GM19025 (cell line): Measurements from ENCODE around the gene ALDH8A1.

ENCODE experiments used
- ATAC-seq: cut with Tn5 transposase; IDR thresholded peaks from one replicate; pipeline ENCODE4 v1.9.1; 2021; ENCODE audit warnings: mild to moderate bottlenecking, low read depth, moderate library complexity; ENCODE audit not compliant: unreplicated experiment

Gene ALDH8A1

DNA sequence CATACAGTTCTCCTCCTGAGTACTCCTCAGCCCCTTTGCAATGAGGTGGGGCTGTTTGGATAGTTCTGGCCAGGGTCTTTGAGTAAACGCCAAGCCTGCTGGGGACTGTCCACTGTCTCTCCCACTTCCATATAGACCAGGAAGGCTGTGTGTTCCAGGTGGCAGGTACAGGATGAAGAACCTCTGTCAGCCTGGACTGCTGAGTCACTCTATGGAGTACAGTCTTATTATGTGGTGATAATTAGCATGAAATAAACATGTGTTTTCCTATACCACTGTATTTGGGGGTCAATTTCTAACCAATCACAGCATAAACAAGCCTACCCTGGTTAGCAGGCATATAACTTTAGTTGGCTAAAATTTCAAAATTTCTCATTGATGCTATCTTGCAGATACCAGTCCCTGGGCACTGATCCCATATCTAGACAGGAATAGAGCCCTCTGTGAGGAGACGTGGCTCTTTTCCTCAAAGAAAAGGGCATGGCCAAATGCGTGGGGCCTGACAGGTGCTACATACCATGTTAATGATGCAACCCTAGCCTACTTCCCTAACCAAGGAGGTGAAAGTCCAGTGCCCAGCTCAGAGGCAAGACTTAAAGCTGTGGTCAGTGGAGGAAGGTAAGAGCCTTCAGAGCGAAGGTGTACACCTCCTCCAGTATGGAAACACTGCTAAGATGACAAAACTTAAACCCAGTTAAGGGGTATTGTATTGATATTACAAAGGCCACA is 4.5 kb upstream of the ALDH8A1 start:
- no peak for ATAC-seq

DNA sequence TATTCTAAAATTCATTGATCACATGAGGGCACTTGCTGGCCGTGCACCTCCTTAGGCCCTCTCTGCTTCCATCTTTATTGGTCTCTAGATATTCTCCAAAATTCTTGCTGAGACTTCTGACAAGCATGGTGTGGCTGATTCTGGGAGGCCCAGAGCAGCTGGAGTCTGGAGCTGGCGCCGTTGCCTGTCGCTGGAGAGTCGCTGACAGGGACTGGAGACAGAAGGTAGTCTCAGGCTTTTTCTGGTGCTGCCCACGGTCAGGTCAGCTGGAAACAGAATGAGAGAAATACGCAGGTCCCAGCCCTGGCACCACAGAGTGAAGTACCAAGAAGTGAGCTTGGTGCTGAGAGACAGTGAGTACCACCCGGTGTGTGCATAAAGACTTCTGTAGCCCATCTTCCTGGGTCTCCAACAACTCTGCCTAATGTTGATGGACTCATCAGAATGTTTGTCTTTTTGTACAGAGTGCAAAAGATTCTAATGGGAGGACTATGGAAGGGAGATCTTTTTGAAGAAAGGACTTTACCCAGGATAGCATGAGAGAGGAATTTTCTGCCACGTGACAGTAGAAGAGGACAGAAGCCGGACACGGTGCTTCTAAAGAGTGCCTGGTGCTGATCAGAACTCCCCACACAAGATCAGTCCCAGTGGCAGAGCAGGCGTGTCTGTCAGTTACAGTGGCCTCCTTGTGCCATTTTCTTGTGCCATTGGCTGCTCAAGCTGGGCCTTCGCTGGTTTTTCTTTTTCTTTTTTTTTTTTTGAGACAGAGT is 1.8 kb upstream of the ALDH8A1 start:
- ATAC-seq, result no peak

DNA sequence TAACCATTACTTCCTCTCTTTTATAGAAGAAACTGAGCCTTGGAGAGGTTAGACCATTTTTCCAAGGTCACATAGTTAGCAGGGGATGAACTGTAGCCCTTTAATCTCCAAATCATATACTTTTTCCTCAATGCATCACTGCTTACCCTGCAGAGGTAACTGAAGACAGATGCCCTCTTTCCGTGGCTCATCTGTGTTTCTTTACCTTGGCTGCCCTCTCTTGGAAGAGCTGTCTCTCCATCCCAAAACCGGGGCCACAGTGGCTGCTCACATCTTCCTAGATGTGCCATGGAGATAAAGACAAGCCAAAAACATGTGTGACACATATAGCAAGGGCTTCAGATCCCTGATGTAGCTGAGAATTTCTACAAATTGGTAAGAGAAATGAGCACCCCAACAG is 581 bp upstream of the ALDH8A1 start:
- no peak for ATAC-seq

DNA sequence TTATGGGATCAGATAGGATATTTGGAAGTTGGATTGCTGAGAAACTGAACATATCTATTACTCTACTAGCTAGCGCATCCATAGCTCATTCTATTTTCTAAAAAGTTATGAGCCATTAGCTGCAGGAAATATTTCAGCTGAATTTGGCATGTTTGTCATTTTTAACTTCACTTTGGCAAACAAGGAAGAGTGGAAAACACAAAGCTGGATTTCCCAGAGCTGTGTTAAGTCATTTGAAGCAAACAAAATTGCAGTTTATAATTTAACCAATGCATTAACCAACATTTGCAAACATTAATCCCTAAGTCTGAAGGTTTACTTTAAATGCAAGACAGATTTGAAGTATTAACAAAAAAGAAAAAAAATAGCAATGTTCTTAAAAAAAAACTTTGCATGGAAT is 1.2 kb downstream of the ALDH8A1 start:
- ATAC-seq, result no peak

DNA sequence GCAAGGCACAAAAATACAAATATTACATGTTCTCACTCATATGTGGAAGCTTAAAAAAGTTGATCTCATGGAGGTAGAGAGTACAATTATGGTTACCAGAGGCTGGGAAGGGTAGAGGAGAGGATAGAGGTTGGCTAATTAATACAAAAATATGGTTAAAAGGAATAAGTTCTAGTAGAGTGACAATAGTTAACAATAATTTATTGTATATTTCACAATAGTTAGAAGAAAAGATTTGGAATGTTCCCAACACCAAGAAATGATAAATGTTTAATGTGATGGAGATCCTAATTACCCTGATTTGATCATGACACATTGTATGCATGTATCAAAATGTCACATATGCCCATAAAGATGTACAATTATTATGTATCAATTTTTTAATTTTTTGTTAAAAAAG is 1.8 kb downstream of the ALDH8A1 start:
- ATAC-seq, result no peak

DNA sequence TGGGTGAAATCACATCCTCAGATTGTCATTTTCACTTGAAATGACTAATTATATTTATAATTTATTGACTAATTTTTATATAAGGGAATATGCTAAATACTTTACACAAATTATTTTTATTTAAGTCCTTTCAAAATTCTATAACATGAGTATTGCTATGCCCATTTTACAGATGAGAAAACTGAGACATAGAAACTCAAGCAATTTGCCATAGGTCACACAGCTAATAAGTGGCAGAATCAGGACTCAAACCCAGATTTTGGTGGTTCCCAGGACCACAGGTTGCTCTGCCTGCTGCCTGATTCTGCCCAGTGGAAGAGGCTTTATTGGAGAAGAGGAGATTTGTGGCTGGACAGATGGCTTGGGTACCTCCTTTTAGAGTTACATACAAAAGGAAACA is 4.9 kb downstream of the ALDH8A1 start:
- no peak for ATAC-seq

DNA sequence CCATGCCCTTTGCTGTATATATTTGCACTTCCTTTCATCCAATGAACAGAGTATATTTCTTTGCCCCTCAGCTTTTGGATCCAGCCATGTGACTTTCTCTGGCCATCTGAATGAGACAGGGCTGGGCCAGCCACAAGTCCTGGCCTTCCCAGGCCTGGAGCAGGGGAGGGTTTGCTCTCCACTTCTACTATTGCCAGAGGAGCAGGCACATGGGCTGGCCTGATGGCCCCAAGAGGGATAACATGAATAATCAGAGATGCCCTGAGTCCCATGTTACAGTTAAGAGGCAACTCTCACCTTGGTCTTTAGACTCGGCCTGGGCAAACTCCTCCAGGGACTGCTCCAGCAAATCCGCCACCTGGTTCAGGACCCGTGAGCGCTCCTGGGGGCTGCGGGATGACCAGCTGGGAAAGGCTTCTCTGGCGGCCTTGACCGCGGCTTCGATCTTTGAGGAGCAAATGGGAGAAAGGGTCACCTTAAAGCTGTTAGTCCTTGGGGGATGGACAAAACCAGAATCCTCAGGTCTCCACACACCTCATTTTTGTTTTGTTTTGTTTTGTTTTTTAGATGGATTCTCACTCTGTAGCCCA is 6.3 kb downstream of the ALDH8A1 start:
- ATAC-seq, result no peak

DNA sequence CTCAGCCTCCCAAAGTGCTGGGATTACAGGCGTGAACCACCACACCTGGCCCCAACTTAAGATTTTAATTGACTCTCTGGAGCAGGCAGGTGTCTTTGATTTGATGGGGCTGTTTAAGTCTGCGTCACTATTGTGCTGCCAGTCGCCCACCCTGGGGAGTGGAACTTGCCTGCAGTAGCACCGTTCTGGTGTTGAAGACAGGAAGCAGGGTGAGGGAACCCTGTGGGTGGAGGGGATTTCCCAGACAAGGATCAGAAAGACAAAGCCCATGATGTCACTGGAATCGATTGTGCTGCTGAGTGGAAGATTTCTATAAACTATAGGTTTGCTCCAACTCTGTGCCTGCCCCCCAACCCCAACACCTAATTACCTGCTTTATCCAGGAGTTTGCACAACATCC is 11.0 kb downstream of the ALDH8A1 start:
- peak; percentile 78 for ATAC-seq

DNA sequence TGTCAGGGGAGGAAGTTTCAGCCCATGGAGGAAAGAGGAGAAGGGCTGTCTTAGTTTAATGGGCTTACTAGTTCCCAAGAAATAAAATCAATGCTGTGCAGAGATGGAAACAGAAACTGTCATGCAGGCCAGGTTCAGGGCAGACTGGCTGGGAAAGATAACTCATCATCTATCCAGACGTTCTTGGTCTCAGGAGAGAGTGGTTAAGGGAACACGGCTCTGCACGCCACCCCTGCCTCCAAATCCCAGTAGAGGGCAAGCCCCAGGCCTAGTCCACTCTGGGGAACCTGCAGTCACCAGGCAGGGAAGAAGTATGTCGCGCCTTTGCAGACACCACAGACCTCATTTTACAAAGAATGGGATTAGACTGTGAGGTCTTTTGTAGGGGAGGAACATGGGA is 12.5 kb downstream of the ALDH8A1 start:
- no peak for ATAC-seq

DNA sequence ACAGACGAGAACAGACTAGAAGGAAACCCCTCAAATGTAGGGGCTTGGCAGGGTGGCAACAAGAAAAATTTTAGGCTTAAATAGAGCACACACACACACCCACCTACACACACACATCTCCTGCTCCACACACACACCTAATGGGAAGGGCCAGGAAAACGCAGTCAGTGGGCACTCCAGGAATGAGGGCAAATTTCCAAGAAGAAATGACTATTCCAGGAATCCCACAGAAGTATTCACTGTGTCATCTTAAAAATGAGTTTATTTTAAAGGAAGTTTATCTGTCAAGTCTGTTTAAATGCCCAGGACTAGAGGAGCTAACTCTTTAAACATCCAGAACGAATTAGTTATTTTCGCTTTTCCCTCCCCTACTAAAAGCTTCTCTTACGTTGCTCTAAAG is 13.0 kb downstream of the ALDH8A1 start:
- no peak for ATAC-seq

DNA sequence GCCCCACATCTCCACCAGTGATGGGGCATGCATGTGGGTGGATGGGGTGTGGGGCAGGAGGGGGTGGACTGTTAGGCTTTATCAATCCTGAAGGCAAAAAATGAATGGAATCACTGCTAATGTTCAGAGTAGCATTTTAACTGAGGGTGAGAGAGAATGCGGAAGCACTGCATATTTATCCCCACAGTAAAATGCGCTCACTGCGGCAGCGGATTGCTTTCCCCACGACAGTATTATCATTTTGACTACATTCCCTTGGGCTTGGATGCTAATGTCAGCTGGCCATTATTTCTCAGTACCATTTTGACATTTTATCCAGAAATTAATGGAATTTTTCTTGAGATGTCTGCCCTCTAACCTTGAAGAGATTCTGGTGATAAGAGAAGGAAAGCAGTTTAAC is 13.4 kb downstream of the ALDH8A1 start:
- ATAC-seq, result no peak

DNA sequence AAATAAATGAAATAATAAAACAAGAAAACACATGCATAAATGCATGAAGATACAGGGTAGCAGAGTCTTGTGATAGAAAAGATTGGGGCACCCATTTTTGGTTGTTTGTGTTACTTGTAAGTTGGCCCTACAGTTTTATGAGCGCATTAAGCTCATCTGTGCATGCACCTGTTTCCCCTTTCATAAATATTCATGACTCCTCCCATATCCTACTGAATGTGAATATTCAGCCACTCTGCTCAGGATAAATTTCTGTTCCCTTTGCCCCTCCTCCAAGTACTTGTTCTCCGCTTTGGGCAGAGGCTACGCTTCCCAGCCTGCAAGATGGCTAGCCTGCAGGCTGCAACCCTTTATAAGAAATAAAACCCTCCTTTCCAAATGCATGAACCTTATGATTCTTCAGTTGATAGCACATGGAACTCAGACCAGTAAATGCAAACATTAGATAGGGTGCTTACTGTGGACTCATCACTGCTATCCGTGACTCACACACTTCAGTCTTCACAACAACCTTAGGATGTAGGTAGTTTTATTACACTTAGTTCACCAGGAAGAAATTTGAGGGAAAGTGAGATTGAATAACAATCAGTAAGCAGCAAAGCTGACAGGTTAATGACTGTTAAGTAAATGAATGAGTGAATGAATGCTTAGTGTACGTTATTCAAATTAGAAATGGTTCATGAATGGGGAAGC is 15.0 kb downstream of the ALDH8A1 start:
- no peak for ATAC-seq

DNA sequence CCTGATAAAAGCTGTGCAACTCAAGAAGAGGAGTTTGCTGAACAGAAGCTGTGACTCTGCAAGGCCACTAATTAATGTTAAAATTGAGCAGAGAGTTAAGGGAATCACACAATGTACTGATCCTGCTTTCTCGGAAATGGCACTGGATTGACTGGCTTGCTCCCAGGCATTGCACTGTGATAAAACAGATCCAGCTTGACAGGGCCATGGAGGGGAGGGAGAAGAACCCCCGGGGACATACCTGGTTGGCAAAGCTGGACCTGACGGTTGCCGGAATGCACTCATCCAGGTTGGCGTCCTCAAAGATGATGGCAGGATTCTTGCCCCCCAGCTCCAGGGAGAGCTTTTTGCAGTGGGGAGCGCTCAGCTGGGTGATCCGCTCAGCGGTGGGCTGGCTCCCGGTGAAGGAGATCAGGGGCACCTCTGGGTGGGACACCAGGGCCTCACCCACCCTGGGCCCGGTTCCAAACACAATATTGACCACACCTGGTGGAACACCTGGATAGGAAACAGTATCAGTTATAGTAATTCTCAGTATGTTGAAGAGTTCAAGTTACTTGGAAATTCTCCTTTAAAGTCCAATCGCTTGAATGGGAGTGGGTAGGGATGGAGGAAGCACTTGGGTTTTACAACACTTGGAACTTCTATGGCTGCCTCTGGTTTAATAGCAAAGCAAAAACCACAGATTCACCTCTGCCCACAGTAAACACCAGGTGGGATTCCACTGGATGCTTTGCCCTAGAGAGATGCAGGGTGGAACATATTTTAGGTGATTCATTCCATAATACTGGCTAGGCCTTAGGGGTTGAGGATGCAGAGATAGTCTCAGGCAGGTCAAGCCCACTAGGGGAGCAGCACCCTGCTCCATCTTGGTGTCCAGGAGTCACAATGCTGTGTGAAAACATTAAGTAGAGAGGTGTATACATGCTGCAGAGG is 17.1 kb downstream of the ALDH8A1 start:
- no peak for ATAC-seq

DNA sequence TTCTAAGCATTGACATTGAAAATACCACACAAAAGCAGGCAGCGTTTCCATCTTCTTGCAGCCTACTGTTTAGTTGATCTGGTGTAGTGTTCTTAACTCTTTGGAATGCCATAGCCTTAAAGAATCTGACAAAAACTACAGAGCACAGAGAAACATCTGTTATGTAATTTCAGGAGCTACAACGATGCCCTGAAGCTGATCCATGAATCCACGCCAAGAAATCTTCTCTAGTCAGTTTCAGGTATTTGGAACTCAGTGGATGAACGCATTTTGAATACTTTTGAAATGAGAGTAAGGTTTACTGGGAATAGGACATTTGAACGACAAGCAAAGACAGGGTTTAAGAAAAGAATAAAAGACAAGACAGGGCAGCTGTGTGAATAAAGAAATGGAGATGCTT is 17.8 kb downstream of the ALDH8A1 start:
- no peak for ATAC-seq

DNA sequence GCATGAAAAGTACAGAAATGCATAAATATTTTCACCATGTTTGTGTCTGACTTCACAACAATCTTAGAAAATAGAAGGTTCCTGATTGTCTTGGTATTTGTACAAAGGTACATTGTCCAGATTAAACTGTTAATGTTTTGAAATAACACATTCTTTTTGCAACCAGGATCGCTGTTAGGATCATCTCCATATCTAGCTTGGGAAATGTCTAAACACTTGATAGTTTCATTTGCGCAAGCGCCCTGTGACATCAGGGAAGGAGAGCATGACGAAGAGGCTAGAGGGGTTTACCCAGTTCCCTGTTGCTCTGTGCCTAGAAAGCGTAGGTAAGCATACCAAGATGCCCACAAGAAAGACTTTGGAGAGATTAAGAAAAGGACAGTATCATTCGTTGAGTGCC is 19.4 kb downstream of the ALDH8A1 start:
- no peak for ATAC-seq

DNA sequence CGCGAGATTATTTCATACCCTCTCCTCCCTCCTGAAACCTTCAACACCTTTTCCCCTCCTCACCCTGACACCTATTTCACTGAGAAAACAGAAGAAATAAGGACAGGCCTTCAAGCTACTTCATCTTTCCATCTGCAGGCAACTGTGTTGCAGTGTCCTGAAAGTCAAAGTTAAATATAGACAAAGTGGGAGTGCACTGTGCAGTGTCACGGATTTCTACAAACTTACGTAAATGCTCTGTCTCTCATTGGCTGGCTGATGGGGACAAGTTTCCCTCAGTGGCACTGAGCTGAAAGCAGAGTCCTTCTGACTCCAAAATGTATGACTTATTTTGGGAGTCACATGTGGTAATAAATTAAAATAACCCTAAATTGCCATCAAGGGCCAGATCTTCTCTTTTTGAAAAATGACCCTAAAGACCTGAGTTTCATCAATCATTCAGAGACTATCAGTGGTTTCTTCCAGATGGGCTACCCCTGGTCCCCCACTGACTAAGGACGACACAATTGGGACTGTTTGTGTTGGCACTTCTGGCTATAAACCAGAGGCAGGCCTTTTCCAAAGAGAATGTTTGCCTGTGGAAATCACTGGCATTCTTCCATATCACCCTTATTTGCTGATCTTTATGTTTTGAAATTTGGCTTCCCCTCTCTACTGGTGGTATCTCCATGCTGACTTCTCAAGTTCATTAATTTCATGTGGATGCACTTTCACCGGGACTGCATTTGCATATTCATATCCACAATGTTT is 21.6 kb downstream of the ALDH8A1 start:
- ATAC-seq, result no peak

DNA sequence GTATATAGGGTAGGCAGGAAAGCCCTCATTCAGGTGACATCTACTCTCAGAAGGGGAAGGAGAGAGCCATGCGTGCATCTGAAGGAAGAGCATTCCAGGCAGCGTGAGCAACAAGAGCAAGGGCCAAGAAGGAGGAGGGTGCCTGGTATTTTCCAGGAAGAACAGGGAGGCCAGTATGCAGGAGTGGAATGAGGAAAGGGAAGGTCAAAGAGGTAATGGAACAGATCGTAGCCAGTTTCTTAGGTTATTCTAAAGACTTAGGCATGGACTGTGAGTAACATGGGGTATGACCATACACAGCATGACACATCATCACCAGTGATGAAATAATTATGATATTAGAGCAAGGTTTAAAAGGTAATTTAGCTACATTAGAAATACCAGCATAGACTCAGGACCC is 24.1 kb downstream of the ALDH8A1 start:
- no peak for ATAC-seq

DNA sequence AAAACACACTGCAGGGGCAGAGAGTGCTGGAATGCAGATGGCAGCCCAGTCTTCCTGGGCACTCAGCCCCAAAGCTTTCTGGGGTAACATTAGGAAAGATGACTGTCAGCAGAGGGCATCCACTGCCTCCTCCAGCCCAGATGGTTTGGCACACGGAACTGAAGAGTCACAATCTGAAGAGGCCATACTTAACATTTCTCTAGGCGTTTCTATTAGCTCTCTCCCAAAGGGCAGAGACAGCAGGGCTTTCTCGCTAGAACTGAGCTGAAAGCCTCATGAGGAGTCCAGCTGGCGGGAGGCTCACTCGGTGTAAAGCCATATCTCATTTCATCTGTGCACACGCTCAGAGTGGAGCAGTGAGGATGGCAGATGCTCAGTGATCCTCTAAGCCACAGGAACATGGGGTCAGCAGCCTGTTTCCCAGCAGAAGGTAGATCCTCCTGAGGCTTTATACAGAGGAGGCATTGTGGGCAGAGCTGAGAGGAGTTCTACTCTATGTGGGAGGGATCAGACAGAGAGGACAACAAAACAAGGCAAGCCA is 28.1 kb downstream of the ALDH8A1 start:
- no peak for ATAC-seq

DNA sequence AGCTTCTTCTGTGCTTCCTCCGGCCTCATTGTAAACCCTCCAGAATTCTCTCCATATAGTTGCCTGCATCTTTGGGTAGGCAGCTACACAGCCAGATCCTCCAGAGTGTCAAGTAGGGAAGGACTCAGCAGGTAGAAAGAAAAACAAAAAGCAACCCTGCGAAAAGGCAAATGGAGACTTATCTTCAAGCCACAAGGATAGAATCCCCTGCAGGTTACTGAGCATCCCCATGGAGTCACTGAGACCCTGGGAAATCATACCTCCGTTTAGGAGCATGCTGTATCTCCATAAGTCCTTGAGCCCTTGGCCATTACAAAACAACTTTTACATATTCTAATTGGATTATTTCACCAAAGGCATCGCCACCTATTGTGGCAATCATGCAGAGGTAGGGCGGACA is 28.6 kb downstream of the ALDH8A1 start:
- ATAC-seq, result no peak
